PC-3 (cell line): ENCODE results near the gene RNF126.
"Not testable (repeated sequence)": the region's sequence is repeated elsewhere in the genome, so short reads cannot be mapped to it uniquely, and the experiment has no call there.

Experiments used
- CTCF ChIP-seq: fragments of 300-600 bp; sonication (generic); conservative IDR thresholded peaks from 2 replicates; pipeline ENCODE4 v1.5.1; 2017; ENCODE audit warnings: antibody characterized with exemption, low read depth, mild to moderate bottlenecking, low read length
- EZH2 ChIP-seq: fragments of 300-600 bp; sonication (generic); IDR thresholded peaks from one replicate; pipeline ENCODE4 v1.6.1; 2017; ENCODE audit warnings: antibody characterized with exemption, mild to moderate bottlenecking, low read length; ENCODE audit not compliant: unreplicated experiment

- TF ChIP-seq EZH2: not testable (repeated sequence)
- peak; percentile 48; the same call in 1 of the 2 replicates for TF ChIP-seq CTCF
Observed at GRCh38 chr19:605061-605971, 57.7 kb downstream of the RNF126 start.
